ENCODE measurements around the gene PRRG1.
"Not testable (repeated sequence)": the region's sequence is repeated elsewhere in the genome, so short reads cannot be mapped to it uniquely, and the experiment has no call there.

Gene PRRG1

GRCh38 chrX:37470711-37471110 lies 121.5 kb downstream of the PRRG1 start:
- H3K4me3 ChIP-seq = no peak overlapping the region
- intact Hi-C loops (cut with DNase I; ENCODE audit: low total_unique reads) = no loop called here

DNA sequence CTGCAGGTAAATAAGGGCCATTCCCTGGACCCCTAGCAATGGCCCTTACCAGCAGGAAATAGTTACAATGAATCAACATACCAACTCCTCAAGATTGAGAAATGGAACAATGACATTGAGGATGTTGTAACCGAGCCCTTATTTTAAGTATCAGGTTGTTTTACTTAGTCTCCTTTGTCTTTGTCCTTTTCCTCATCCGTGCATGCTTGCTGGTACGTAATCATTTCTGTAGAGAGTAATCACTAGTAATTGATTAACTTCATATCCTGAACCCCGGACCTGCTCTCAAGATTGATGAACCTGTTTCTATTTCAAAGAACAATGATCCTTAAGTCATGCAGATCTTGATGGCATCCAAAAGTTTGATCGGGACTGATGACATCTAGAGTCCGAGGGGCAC lies 123.7 kb downstream of the PRRG1 start:
- H3K27me3 ChIP-seq = no peaks in the 10 kb centered on the region
- H3K36me3 ChIP-seq = no peaks in the 10 kb centered on the region
- TF ChIP-seq, protein P1, sequence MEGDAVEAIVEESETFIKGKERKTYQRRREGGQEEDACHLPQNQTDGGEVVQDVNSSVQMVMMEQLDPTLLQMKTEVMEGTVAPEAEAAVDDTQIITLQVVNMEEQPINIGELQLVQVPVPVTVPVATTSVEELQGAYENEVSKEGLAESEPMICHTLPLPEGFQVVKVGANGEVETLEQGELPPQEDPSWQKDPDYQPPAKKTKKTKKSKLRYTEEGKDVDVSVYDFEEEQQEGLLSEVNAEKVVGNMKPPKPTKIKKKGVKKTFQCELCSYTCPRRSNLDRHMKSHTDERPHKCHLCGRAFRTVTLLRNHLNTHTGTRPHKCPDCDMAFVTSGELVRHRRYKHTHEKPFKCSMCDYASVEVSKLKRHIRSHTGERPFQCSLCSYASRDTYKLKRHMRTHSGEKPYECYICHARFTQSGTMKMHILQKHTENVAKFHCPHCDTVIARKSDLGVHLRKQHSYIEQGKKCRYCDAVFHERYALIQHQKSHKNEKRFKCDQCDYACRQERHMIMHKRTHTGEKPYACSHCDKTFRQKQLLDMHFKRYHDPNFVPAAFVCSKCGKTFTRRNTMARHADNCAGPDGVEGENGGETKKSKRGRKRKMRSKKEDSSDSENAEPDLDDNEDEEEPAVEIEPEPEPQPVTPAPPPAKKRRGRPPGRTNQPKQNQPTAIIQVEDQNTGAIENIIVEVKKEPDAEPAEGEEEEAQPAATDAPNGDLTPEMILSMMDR (IDR thresholded peaks at IDR 0.05) = no peak
- no peak overlapping the region for H3K27ac ChIP-seq
- no peak overlapping the region for H3K4me3 ChIP-seq
- intact Hi-C loops (cut with DNase I; ENCODE audit: low total_unique reads) = no loop called here
- H3K9me3 ChIP-seq = no peaks in the 10 kb centered on the region
- no peaks in the 10 kb centered on the region for H3K4me1 ChIP-seq
- no peak for DNase-seq

More at GRCh38 chrX:37470711-37471110, 121.5 kb downstream of the PRRG1 start:
- H3K9me3 ChIP-seq = no peaks in the 10 kb centered on the region
- TF ChIP-seq, protein P1 (IDR thresholded peaks at IDR 0.05) = no peak
- no peaks in the 10 kb centered on the region for H3K36me3 ChIP-seq
- DNase-seq = no peak
- H3K27me3 ChIP-seq = no peaks in the 10 kb centered on the region
- H3K27ac ChIP-seq = no peak overlapping the region
- no peaks in the 10 kb centered on the region for H3K4me1 ChIP-seq

- intact Hi-C loops (cut with DNase I; ENCODE audit: low total_unique reads) = no loop called here
- no peak overlapping the region for H3K27ac ChIP-seq
- H3K9me3 ChIP-seq = no peaks in the 10 kb centered on the region
- H3K27me3 ChIP-seq = no peaks in the 10 kb centered on the region
- no peaks in the 10 kb centered on the region for H3K36me3 ChIP-seq
- TF ChIP-seq, protein P1 (IDR thresholded peaks at IDR 0.05) = no peak
- no peak overlapping the region for H3K4me3 ChIP-seq
- H3K4me1 ChIP-seq = no peaks in the 10 kb centered on the region
- DNase-seq = no peak
Measured at GRCh38 chrX:37474478-37474877, 125.3 kb downstream of the PRRG1 start.

DNA sequence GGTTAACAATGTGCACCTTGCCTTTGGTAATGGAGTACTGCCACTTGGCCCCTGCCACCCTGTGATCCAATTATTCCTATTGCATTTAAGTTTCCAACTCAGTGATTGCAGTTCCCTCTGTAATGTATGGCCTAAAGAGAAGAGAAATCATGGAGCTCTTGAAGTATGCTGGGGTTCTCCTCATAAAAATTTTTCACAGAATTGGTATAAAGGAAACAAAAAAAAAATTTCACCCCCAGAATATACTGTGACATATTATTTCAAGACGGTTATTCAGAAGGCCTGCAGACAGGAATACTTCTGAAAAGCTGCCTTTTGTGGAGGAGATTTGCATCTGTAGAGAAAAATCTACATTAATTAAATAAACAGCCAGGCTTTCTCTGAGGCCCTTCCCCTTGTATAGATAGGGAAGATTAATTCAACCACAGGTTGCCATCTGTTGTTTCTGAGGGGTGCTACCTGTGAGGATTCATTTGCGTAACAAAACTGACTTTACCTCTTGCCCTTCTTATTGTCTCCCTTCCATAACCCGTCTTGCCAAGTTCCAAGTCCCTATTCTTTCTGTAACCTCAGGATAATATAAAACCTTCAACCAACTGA lies 127.5 kb downstream of the PRRG1 start:
- H3K4me1 ChIP-seq = no peaks in the 10 kb centered on the region
- H3K27me3 ChIP-seq = no peaks in the 10 kb centered on the region
- intact Hi-C loops (cut with DNase I; ENCODE audit: low total_unique reads) = no loop called here
- no peak for DNase-seq
- H3K4me3 ChIP-seq = no peak overlapping the region
- H3K36me3 ChIP-seq = no peaks in the 10 kb centered on the region
- H3K9me3 ChIP-seq = no peaks in the 10 kb centered on the region
- TF ChIP-seq, protein P1 (IDR thresholded peaks at IDR 0.05) = no peak
- H3K27ac ChIP-seq = no peak overlapping the region

DNA sequence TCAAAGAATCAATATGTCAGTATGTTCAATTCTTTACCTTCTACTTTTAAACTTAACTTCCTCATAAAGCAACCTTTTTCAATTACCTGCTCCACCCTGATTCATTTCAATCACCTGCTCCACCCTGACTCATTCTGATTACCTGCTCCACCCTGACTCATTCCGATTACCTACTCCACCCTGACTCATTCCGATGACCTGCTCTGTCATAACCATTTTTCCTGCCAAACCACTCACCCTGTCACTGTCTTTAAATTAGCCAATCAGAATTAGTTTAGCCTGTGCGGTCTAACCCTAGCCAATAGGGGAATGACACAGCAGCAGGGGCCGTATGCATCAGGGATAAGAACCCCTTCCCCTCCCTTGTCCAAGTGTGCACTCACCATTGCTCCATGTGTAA lies 135.2 kb downstream of the PRRG1 start:
- not testable (repeated sequence) for H3K27ac ChIP-seq, H3K4me3 ChIP-seq, DNase-seq

GRCh38 chrX:37485429-37485828 lies 136.3 kb downstream of the PRRG1 start:
- DNase-seq = no peak
- Histone ChIP-seq H3K36me3 (no peaks in the 10 kb centered on the region), H3K9me3 (no peaks in the 10 kb centered on the region), H3K27ac (no peak overlapping the region), H3K4me1 (no peaks in the 10 kb centered on the region), H3K4me3 (no peak overlapping the region), H3K27me3 (no peaks in the 10 kb centered on the region)
- intact Hi-C loops (cut with DNase I; ENCODE audit: low total_unique reads) = no loop called here
- TF ChIP-seq, protein P1 (IDR thresholded peaks at IDR 0.05) = no peak

More for the DNA sequence above, 135.2 kb downstream of the PRRG1 start:
- H3K9me3 ChIP-seq; H3K4me1 ChIP-seq; intact Hi-C loops (cut with DNase I; ENCODE audit: low total_unique reads); H3K36me3 ChIP-seq; H3K27me3 ChIP-seq: not testable (repeated sequence)

All from tibial artery (tissue), 4 donors.